ENCODE measurements around the gene SF3B5. TPM values are rescaled to one million over a fixed set of nuclear protein-coding genes. Genes with fewer than 3 reads are reported as not detected.

SF3B5 gene
- total and polyA plus RNA-seq, 2 of the 8 experiments (the other 6 are each of a cell fraction or from before 2014, with no cell fraction given): 195 to 588 TPM

GRCh38 chr6:144086959-144087358, 8.4 kb downstream of the SF3B5 start:
- no peak overlapping the region for H3K4me2 ChIP-seq (ENCODE audit: insufficient read depth in 1 of 2, low read depth in 2 of 2, low read length in 2 of 2)
- FAIRE-seq (no peak), DNase-seq (ENCODE audit: low read depth in 1 of 2, low spot score in 2 of 2) (no peak)
- no peaks in the 10 kb centered on the region for H3K4me1 ChIP-seq (replicated peaks in 1 of 4; ENCODE audit: control insufficient read depth in 3 of 4, insufficient read depth in 4 of 4, low read length in 3 of 4)
- H2BK20ac ChIP-seq (ENCODE audit: low read length): no peak overlapping the region
- no peak overlapping the region for H3K9ac ChIP-seq (replicated peaks in 1 of 4; ENCODE audit: extremely low read depth in 1 of 4, low read depth in 3 of 4, low read length in 3 of 4)
- H3K9me3 ChIP-seq (ENCODE audit: insufficient read depth in 2 of 2, low read depth in 1 of 2, low read length in 1 of 2): no peaks in the 10 kb centered on the region
- H2BK120ac ChIP-seq (replicated peaks; ENCODE audit: low read depth, low read length): no peak overlapping the region
- no peak overlapping the region for H2BK15ac ChIP-seq (ENCODE audit: low read length)
- no peak overlapping the region for H3K27ac ChIP-seq (ENCODE audit: low read depth, low read length)
- no peaks in the 10 kb centered on the region for H3K79me2 ChIP-seq (ENCODE audit: control insufficient read depth in 1 of 2, insufficient read depth in 2 of 2, low read length in 2 of 2)
- H3K23ac ChIP-seq (ENCODE audit: insufficient read length): no peak overlapping the region
- H4K8ac ChIP-seq (ENCODE audit: extremely low read depth, insufficient read depth, low read length): no peak overlapping the region
- ChIA-PET CTCF (ENCODE audit: partially characterized antibody) (interaction anchor here (1.3 kb wide), 1 partner anchor 41 kb away, joined by 3 read pairs; no protein-coding TSS in a partner anchor), POLR2A (ENCODE audit: partially characterized antibody) (interaction anchor here (0.7 kb wide), 1 partner anchor 525 kb away, joined by 3 read pairs; no protein-coding TSS in a partner anchor)
- no peak overlapping the region for H3K4me3 ChIP-seq (ENCODE audit: extremely low read depth in 1 of 4, insufficient read depth in 2 of 4, low read depth in 3 of 4, low read length in 4 of 4)
- H2AK5ac ChIP-seq (ENCODE audit: low read depth, low read length): no peak overlapping the region
- no peak overlapping the region for H3K18ac ChIP-seq (ENCODE audit: extremely low read depth, low read length)
- H2AFZ ChIP-seq (ENCODE audit: low read length): no peak overlapping the region
- H4K20me1 ChIP-seq (replicated peaks in 1 of 2; ENCODE audit: control insufficient read depth in 1 of 2, insufficient read depth in 2 of 2, low read length in 2 of 2): peaks cover 0 to 1% of the 10 kb centered on the region in 2 experiments
- no peak overlapping the region for H2BK5ac ChIP-seq (ENCODE audit: low read depth, low read length)
- no peaks in the 10 kb centered on the region for H3K27me3 ChIP-seq (replicated peaks in 1 of 4; ENCODE audit: control insufficient read depth in 3 of 4, extremely low read depth in 1 of 4, insufficient read depth in 3 of 4, low read length in 3 of 4)
- H4K91ac ChIP-seq (replicated peaks; ENCODE audit: insufficient read length, low read length): no peak overlapping the region
- WGBS, 2 experiments (ENCODE audit: extremely low coverage in 1 of 2, insufficient coverage in 1 of 2, insufficient read length in 1 of 2, insufficient replicate concordance in 2 of 2, low coverage in 1 of 2, low lambda C conversion rate in 2 of 2, missing lambda C conversion rate in 1 of 2): 80% methylated on average over 3 of the region's 3 CpGs; no CpG with 5 or more reads in 1 of the 2 experiments
- no peaks in the 10 kb centered on the region for H3K36me3 ChIP-seq (ENCODE audit: control insufficient read depth in 2 of 4, insufficient read depth in 4 of 4, low read length in 3 of 4)
- H3K23me2 ChIP-seq (ENCODE audit: low read depth, low read length): no peaks in the 10 kb centered on the region
- no peak overlapping the region for H3K56ac ChIP-seq (replicated peaks; ENCODE audit: insufficient read length, low read depth, low read length)
- H4K5ac ChIP-seq (ENCODE audit: insufficient read length, low read depth, low read length): no peak overlapping the region
- no peak overlapping the region for H2BK12ac ChIP-seq (ENCODE audit: low read depth, low read length)
- no peak overlapping the region for H3K14ac ChIP-seq (ENCODE audit: insufficient read length)
- H3K4ac ChIP-seq (replicated peaks; ENCODE audit: insufficient read length, low read depth, low read length): no peak overlapping the region
- H3K79me1 ChIP-seq (ENCODE audit: low read depth, low read length): no peaks in the 10 kb centered on the region
- no peak for TF ChIP-seq SIN3A (conservative IDR thresholded peaks at IDR 0.05 in 1 of 2, IDR thresholded peaks at IDR 0.05 in 1 of 2; ENCODE audit: low read depth in 1 of 2, low read length in 2 of 2)
- no peak for TF ChIP-seq RBBP5 (IDR thresholded peaks at IDR 0.05; ENCODE audit: borderline replicate concordance, low read depth, low read length)
- TF ChIP-seq RNF2 (IDR thresholded peaks at IDR 0.05; ENCODE audit: borderline replicate concordance, low read depth, low read length, missing control alignments, poor library complexity, severe bottlenecking): no peak
- TF ChIP-seq KDM4A (IDR thresholded peaks at IDR 0.05; ENCODE audit: low read depth, low read length, severe bottlenecking): no peak
- no peak for TF ChIP-seq HDAC2 (IDR thresholded peaks at IDR 0.05; ENCODE audit: borderline replicate concordance in 1 of 2, low read depth in 2 of 2, low read length in 2 of 2)
- TF ChIP-seq TEAD4 (IDR thresholded peaks at IDR 0.05; ENCODE audit: low read depth, low read length): no peak
- no peak for TF ChIP-seq PHF8 (conservative IDR thresholded peaks at IDR 0.05; ENCODE audit: low read depth, low read length)
- TF ChIP-seq SIX5 (IDR thresholded peaks at IDR 0.05; ENCODE audit: low read depth, low read length): no peak
- no peak for TF ChIP-seq BACH1 (IDR thresholded peaks at IDR 0.05; ENCODE audit: low read length)
- no peak for TF ChIP-seq EZH2 (IDR thresholded peaks at IDR 0.05; ENCODE audit: low read depth, low read length, severe bottlenecking)
- no peak for TF ChIP-seq CEBPB (IDR thresholded peaks at IDR 0.05; ENCODE audit: low read depth, low read length)
- no peak for TF ChIP-seq CBX5 (IDR thresholded peaks at IDR 0.05; ENCODE audit: low read depth, low read length)
- no peak for TF ChIP-seq TAF7 (optimal IDR thresholded peaks at IDR 0.05; ENCODE audit: borderline replicate concordance, low read depth, low read length)
